Measurements from ENCODE around the gene TAS2R46.

- TF ChIP-seq CTCF (IDR thresholded peaks at IDR 0.05; ENCODE audit: insufficient read depth, low read length) = no peak
- no peak for TF ChIP-seq POLR2AphosphoS5 (IDR thresholded peaks at IDR 0.05; ENCODE audit: low read depth)
Observed at GRCh38 chr12:11071414-11071813, 9.3 kb upstream of the TAS2R46 start.
